ENCODE data around the gene TESMIN. TPM values are rescaled to one million over a fixed set of nuclear protein-coding genes. Genes with fewer than 3 reads are reported as not detected.

The TESMIN gene
- total and polyA plus RNA-seq, 2 of the 13 experiments (the other 11 are each of a cell fraction or from before 2014, with no cell fraction given) = 0.15 to 0.45 TPM

GRCh38 chr11:68749229-68750123, 1.8 kb downstream of the TESMIN start:
- ATAC-seq (no peak), FAIRE-seq (no peak), DNase-seq (ENCODE audit: low spot score) (no peak)
- Histone ChIP-seq H3K79me2 (ENCODE audit: insufficient read depth, low read length) (no peaks in the 10 kb centered on the region), H3K4me2 (ENCODE audit: low read depth, low read length) (no peak overlapping the region), H3K27me3 (ENCODE audit: control insufficient read depth in 1 of 2, insufficient read depth in 2 of 2, low read length in 2 of 2) (no peaks in the 10 kb centered on the region; a peak in 1 of 5 replicates), H3K36me3 (replicated peaks in 1 of 2; ENCODE audit: control insufficient read depth in 1 of 2, insufficient read depth in 2 of 2, low read length in 2 of 2) (no peaks in the 10 kb centered on the region), H2AFZ (ENCODE audit: low read length) (no peak overlapping the region), H3K4me1 (ENCODE audit: insufficient read depth, low read length) (no peaks in the 10 kb centered on the region), H3K9me3 (ENCODE audit: low read length) (no peaks in the 10 kb centered on the region), H3K27ac (ENCODE audit: extremely low read length, insufficient read depth, low read length) (no peak overlapping the region), H3K9ac (ENCODE audit: insufficient read depth, low read depth, low read length) (no peak overlapping the region), H4K20me1 (ENCODE audit: insufficient read depth, low read length) (no peaks in the 10 kb centered on the region), H3K4me3 (replicated peaks in 1 of 3; ENCODE audit: insufficient read depth in 1 of 3, low read depth in 2 of 3, low read length in 3 of 3) (no peak overlapping the region)
- WGBS (ENCODE audit: low lambda C conversion rate) = 58% methylated on average over 20 of the region's 20 CpGs
- in situ Hi-C loops (cut with HindIII; ENCODE audit: extremely low pct_ligation_motif_present, low pct_unique_long_range_greater_than_20kb) = no loop called here
- TF ChIP-seq ETV5 (CRISPR knock-in tag; IDR thresholded peaks at IDR 0.05; ENCODE audit: borderline replicate concordance) = no peak
- TF ChIP-seq RARG (CRISPR knock-in tag; IDR thresholded peaks at IDR 0.05; ENCODE audit: low read depth) = no peak
- no peak for TF ChIP-seq ZNF34 (CRISPR knock-in tag; IDR thresholded peaks at IDR 0.05; ENCODE audit: borderline replicate concordance)
- TF ChIP-seq JUND (CRISPR knock-in tag; IDR thresholded peaks at IDR 0.05) = no peak
- TF ChIP-seq DBP (CRISPR knock-in tag; IDR thresholded peaks at IDR 0.05; ENCODE audit: not compliant biosample characterization) = no peak
- TF ChIP-seq TCF7 (IDR thresholded peaks at IDR 0.05; ENCODE audit: low read depth) = no peak
- TF ChIP-seq CHD2 (IDR thresholded peaks at IDR 0.05; ENCODE audit: low read depth, low read length) = no peak
- TF ChIP-seq KLF11 (CRISPR knock-in tag; IDR thresholded peaks at IDR 0.05) = no peak
- TF ChIP-seq FOXK1 (CRISPR knock-in tag; IDR thresholded peaks at IDR 0.05; ENCODE audit: borderline replicate concordance, low read depth) = no peak
- TF ChIP-seq YY1 (IDR thresholded peaks at IDR 0.05; ENCODE audit: insufficient read depth, insufficient replicate concordance, low read depth, low read length) = no peak
- TF ChIP-seq ZNF317 (CRISPR knock-in tag; IDR thresholded peaks at IDR 0.05) = no peak
- TF ChIP-seq ZBTB38 (CRISPR knock-in tag; IDR thresholded peaks at IDR 0.05) = no peak
- TF ChIP-seq ZMAT5 (CRISPR knock-in tag; IDR thresholded peaks at IDR 0.05; ENCODE audit: borderline replicate concordance, low read depth) = no peak
- no peak for TF ChIP-seq ZMYM2 (CRISPR knock-in tag; IDR thresholded peaks at IDR 0.05)
- no peak for TF ChIP-seq ZNF788 (CRISPR knock-in tag; IDR thresholded peaks at IDR 0.05; ENCODE audit: borderline replicate concordance)
- no peak for TF ChIP-seq ZNF570 (CRISPR knock-in tag; IDR thresholded peaks at IDR 0.05; ENCODE audit: borderline replicate concordance)
- no peak for TF ChIP-seq EZH2 (conservative IDR thresholded peaks at IDR 0.05; ENCODE audit: low read depth, low read length)
- TF ChIP-seq ZNF678 (CRISPR knock-in tag; IDR thresholded peaks at IDR 0.05) = no peak
- BruUV-seq (replicated peaks) = no TSS peak
- ChIA-PET POLR2A (no interaction called here), CTCF (ENCODE audit: low intra/inter-chr PET ratio, low total read pairs) (no interaction called here)
- intact Hi-C loops (cut with micrococcal nuclease; ENCODE audit: unreplicated experiment) = no loop called here

Data from HepG2 (cell line).